ENCODE measurements around the gene ARHGAP15.

GRCh38 chr2:143410082-143410897 lies 281.1 kb downstream of the ARHGAP15 start:
- no peak for TF ChIP-seq POLR2A (IDR thresholded peaks at IDR 0.05)
- no peak for TF ChIP-seq CTCF (IDR thresholded peaks at IDR 0.05)
